Heart left ventricle (tissue), 16 donors: ENCODE data around the gene ZNF862. TPM values are rescaled to one million over a fixed set of nuclear protein-coding genes. Genes with fewer than 3 reads are reported as not detected.
A peak's percentile ranks its signal among the peaks of the same experiment; 100 is the strongest.

ENCODE experiments used
- ATAC-seq, 4 donors: fragments of 200-7000 bp; cut with Tn5 transposase; one replicate each; pipeline ENCODE4 v1.9.1; 2020 to 2022; ENCODE audit warnings: moderate library complexity in 4 of 4, mild to moderate bottlenecking in 3 of 4, moderate number of reproducible peaks in 1 of 4
- DNase-seq, 5 donors: peaks; one replicate each; pipeline ENCODE4 v3.0.0-alpha.2; 2020
- H3K27ac ChIP-seq, 12 donors: fragments of 200-600 bp; sonication (generic) in 4 of 12; one replicate each; pipeline versions ENCODE4 v1.5.0 to v1.8.0; 2016 to 2022; ENCODE audit warnings: mild to moderate bottlenecking in 2 of 12
- H3K27me3 ChIP-seq, 9 donors: fragments of 200-600 bp; sonication (generic) in 2 of 9; one replicate each; pipeline versions ENCODE4 v1.5.1 to v1.8.0; 2016 to 2022; ENCODE audit warnings: mild to moderate bottlenecking in 3 of 9
- H3K36me3 ChIP-seq, 9 donors: fragments of 200-600 bp; sonication (generic) in 2 of 9; one replicate each; pipeline versions ENCODE4 v1.5.0 to v1.8.0; 2018 to 2022; ENCODE audit warnings: mild to moderate bottlenecking in 2 of 9
- H3K4me1 ChIP-seq, 12 donors: fragments of 200-600 bp; sonication (generic) in 4 of 12; one replicate each; pipeline versions ENCODE4 v1.5.0 to v1.8.0; 2016 to 2022; ENCODE audit warnings: mild to moderate bottlenecking in 3 of 12
- H3K4me3 ChIP-seq, 12 donors: fragments of 200-600 bp; sonication (generic) in 4 of 12; one replicate each; pipeline versions ENCODE4 v1.5.0 to v1.8.0; 2017 to 2022; ENCODE audit warnings: mild to moderate bottlenecking in 9 of 12, moderate library complexity in 4 of 12
- H3K9me3 ChIP-seq, 12 donors: fragments of 200-600 bp; sonication (generic) in 4 of 12; one replicate each; pipeline versions ENCODE4 v1.5.0 to v1.8.0; 2016 to 2022; ENCODE audit warnings: mild to moderate bottlenecking in 1 of 12
- CTCF ChIP-seq, 12 donors: fragments of 200-600 bp; sonication (generic) in 4 of 12; IDR thresholded peaks; one replicate each; pipeline versions ENCODE4 v1.5.0 to v1.8.0; 2018 to 2022; ENCODE audit warnings: antibody characterized with exemption in 12 of 12, mild to moderate bottlenecking in 5 of 12
- POLR2A ChIP-seq, 2 donors: fragments of 450-650 bp; IDR thresholded peaks; one replicate each; pipeline ENCODE4 v1.6.1; 2017; ENCODE audit warnings: antibody characterized with exemption in 2 of 2, mild to moderate bottlenecking in 2 of 2, moderate library complexity in 2 of 2
- WGBS, 4 donors: extraction: QIAGEN DNeasy Blood & Tissue Kit in 2 of 4; methylation state at CpG; one replicate each; pipeline versions ENCODE4 v1.1.5 to v1.1.7; 2013 to 2018; 5-methylcytosine and 5-hydroxymethylcytosine counted together
- intact Hi-C, 10 donors: fragments of 100-400 bp; cut with DNase I; formaldehyde crosslinking; loops; one replicate each; pipeline versions ENCODE4 v1.11.1 to v1.14.2; 2022
- polyA plus RNA-seq, 2 donors: library from polyadenylated mRNA; stranded (reverse); fragments of 200-250 nt; gene quantifications; one replicate each; pipeline ENCODE4 v1.2.3, GENCODE V29; 2013
- total RNA-seq, 9 donors: library from RNA; depleted of rRNA in 2 of 9; stranded (reverse); fragments of >200 nt in 2 of 9; fragmentation: NEBNext Ultra II Directional in 3 of 9; extraction: Animal tissue kit (Norgen Biotek cat#: 25700) in 3 of 9; gene quantifications; one replicate each; pipeline versions ENCODE4 v1.1.0 to v1.2.4, GENCODE V29; 2016 to 2023
- donor health status: ischemic (EF 13 %, LVEDD 7.1; RV severe dilation, severe dysfunction).
- donor health status: healthy with polysubstance abuse.
- donor health status: DM: no; HTN: yes; CAD: no.
- donor health status: DM: no; HTN: no; CAD: no.
- donor health status: ischemic (EF 25% LVEDD 6.9; RV normal size, moderate dysfunction).
- donor health status: ischemic (EF 25% LVEDD 5.7; RV mildly dilated, moderate dysfunction).
- donor health status: healthy.
- donor health status: DM: yes; HTN: yes; CAD: no.
- donor health status: ischemic (EF 35%, LVEDD 5.7; RV mildly dilated, moderate dysfunction).
- donor health status: nonischemic (EF 11% LVEDD 7.7; RV severe dilation, severe dysfunction).
- donor health status: DM: yes; HTN: yes; CAD: no.
- donor health status: PGD.
- donor health status: ischemic (EF 29% LVEDD 5.4; RV normal size, mild dysfunction).
- donor health status: nonischemic (EF 23%, LVEDD 6.1; RV moderate dilation, normal function).

ZNF862 gene
- total and polyA plus RNA-seq, 11 donors = 6.9 to 18.1 (median 9.1) TPM

- no peak for TF ChIP-seq CTCF (IDR thresholded peaks at IDR 0.05)
- TF ChIP-seq POLR2A (IDR thresholded peaks at IDR 0.05) = no peak
- DNase-seq (no peak), ATAC-seq (no peak)
- WGBS, 4 donors = 85 to 87% (median 86%) methylated on average over 27 to 28 of the region's 28 CpGs
- intact Hi-C loops = no loop called here
- H3K9me3 ChIP-seq = no peaks in the 10 kb centered on the region
- H3K27ac ChIP-seq = no peak overlapping the region
- no peaks in the 10 kb centered on the region for H3K27me3 ChIP-seq
- H3K36me3 ChIP-seq = no peaks in the 10 kb centered on the region
- no peaks in the 10 kb centered on the region for H3K4me1 ChIP-seq
- no peak overlapping the region for H3K4me3 ChIP-seq
Measured at GRCh38 chr7:149813254-149814035, 24.7 kb upstream of the ZNF862 start.

GRCh38 chr7:149814494-149814893 is 23.7 kb upstream of the ZNF862 start:
- intact Hi-C loops = no loop called here

GRCh38 chr7:149815121-149815520 is 23.1 kb upstream of the ZNF862 start:
- ATAC-seq = no peak
- Histone ChIP-seq H3K4me1 (no peaks in the 10 kb centered on the region), H3K27ac (no peak overlapping the region), H3K27me3 (no peaks in the 10 kb centered on the region), H3K4me3 (no peak overlapping the region), H3K36me3 (no peaks in the 10 kb centered on the region), H3K9me3 (no peaks in the 10 kb centered on the region)
- 78 to 90% (median 87%) methylated on average over 5 to 12 of the region's 12 CpGs for WGBS, 4 donors
- no peak for TF ChIP-seq CTCF (IDR thresholded peaks at IDR 0.05)
- no peak for TF ChIP-seq POLR2A (IDR thresholded peaks at IDR 0.05)
- intact Hi-C loops = no loop called here
- DNase-seq = no peak

More at GRCh38 chr7:149814494-149814893, 23.7 kb upstream of the ZNF862 start:
- Histone ChIP-seq H3K27me3 (no peaks in the 10 kb centered on the region), H3K36me3 (no peaks in the 10 kb centered on the region), H3K4me1 (no peaks in the 10 kb centered on the region), H3K27ac (no peak overlapping the region), H3K4me3 (no peak overlapping the region), H3K9me3 (no peaks in the 10 kb centered on the region)
- ATAC-seq = no peak
- TF ChIP-seq POLR2A (IDR thresholded peaks at IDR 0.05) (no peak), CTCF (IDR thresholded peaks at IDR 0.05) (no peak)
- no peak for DNase-seq
- WGBS, 4 donors = 75 to 100% (median 79%) methylated on average over 1 to 15 of the region's 15 CpGs

- no peaks in the 10 kb centered on the region for H3K9me3 ChIP-seq
- TF ChIP-seq CTCF (IDR thresholded peaks at IDR 0.05) (no peak), POLR2A (IDR thresholded peaks at IDR 0.05) (no peak)
- H3K36me3 ChIP-seq = no peaks in the 10 kb centered on the region
- 63 to 77% (median 72%) methylated on average over 11 to 16 of the region's 16 CpGs for WGBS, 4 donors
- no peak overlapping the region for H3K4me3 ChIP-seq
- ATAC-seq = no peak
- intact Hi-C loops = no loop called here
- H3K4me1 ChIP-seq = no peaks in the 10 kb centered on the region
- no peaks in the 10 kb centered on the region for H3K27me3 ChIP-seq
- DNase-seq = peak in 1 of 5 donors; percentile 35
- no peak overlapping the region for H3K27ac ChIP-seq
Measured at GRCh38 chr7:149815661-149816266, 22.4 kb upstream of the ZNF862 start.
